ENCODE results near the gene CDH5. TPM values are rescaled to one million over a fixed set of nuclear protein-coding genes. Genes with fewer than 3 reads are reported as not detected.

CDH5 gene
- total and polyA plus RNA-seq, 2 of the 13 experiments (the other 11 are each of a cell fraction or from before 2014, with no cell fraction given) = 0.71 to 1.1 TPM

- no peaks in the 10 kb centered on the region for H4K20me1 ChIP-seq (ENCODE audit: insufficient read depth, low read length)
- in situ Hi-C loops (cut with HindIII; ENCODE audit: extremely low pct_ligation_motif_present, low pct_unique_long_range_greater_than_20kb) (no loop called here), intact Hi-C loops (cut with micrococcal nuclease; ENCODE audit: unreplicated experiment) (no loop called here)
- FAIRE-seq (no peak), DNase-seq (ENCODE audit: low spot score) (no peak), ATAC-seq (no peak)
- no TSS peak for BruUV-seq (replicated peaks)
- H3K9me3 ChIP-seq (ENCODE audit: low read length) = no peaks in the 10 kb centered on the region
- ChIA-PET CTCF (ENCODE audit: low intra/inter-chr PET ratio, low total read pairs) (no interaction called here), POLR2A (no interaction called here)
- H3K9ac ChIP-seq (ENCODE audit: insufficient read depth, low read depth, low read length) = no peak overlapping the region
- no peaks in the 10 kb centered on the region for H3K79me2 ChIP-seq (ENCODE audit: insufficient read depth, low read length)
- no peak overlapping the region for H3K4me2 ChIP-seq (ENCODE audit: low read depth, low read length)
- WGBS (ENCODE audit: low lambda C conversion rate) = 2% methylated on average over 8 of the region's 8 CpGs
- peaks cover 6 to 43% of the 10 kb centered on the region in 2 experiments; a peak in 3 of 5 replicates for H3K27me3 ChIP-seq (ENCODE audit: control insufficient read depth in 1 of 2, insufficient read depth in 2 of 2, low read length in 2 of 2)
- H3K4me1 ChIP-seq (ENCODE audit: insufficient read depth, low read length) = no peaks in the 10 kb centered on the region; the same call in 1 of the 2 replicates
- no peak overlapping the region for H3K27ac ChIP-seq (ENCODE audit: extremely low read length, insufficient read depth, low read length)
- H2AFZ ChIP-seq (ENCODE audit: low read length) = no peak overlapping the region
- H3K4me3 ChIP-seq (replicated peaks in 1 of 3; ENCODE audit: insufficient read depth in 1 of 3, low read depth in 2 of 3, low read length in 3 of 3) = no peak overlapping the region
- TF ChIP-seq HMGXB3 (CRISPR knock-in tag; IDR thresholded peaks at IDR 0.05; ENCODE audit: borderline replicate concordance) (no peak), DR1 (CRISPR knock-in tag; IDR thresholded peaks at IDR 0.05) (no peak), MTF1 (CRISPR knock-in tag; IDR thresholded peaks at IDR 0.05) (no peak), CCAR2 (optimal IDR thresholded peaks at IDR 0.05; ENCODE audit: low read depth, low read length) (no peak), MAX (IDR thresholded peaks at IDR 0.05) (no peak), ZNF274 (CRISPR knock-in tag; IDR thresholded peaks at IDR 0.05) (no peak), ZNF550 (CRISPR knock-in tag; IDR thresholded peaks at IDR 0.05; ENCODE audit: borderline replicate concordance) (no peak), HMGXB4 (CRISPR knock-in tag; IDR thresholded peaks at IDR 0.05; ENCODE audit: borderline replicate concordance in 1 of 2, low read depth in 1 of 2) (no peak), HNF4G (IDR thresholded peaks at IDR 0.05; ENCODE audit: borderline replicate concordance, low read depth, low read length) (no peak), HNF4G (CRISPR knock-in tag; IDR thresholded peaks at IDR 0.05; ENCODE audit: borderline replicate concordance, low read depth) (no peak), SNAPC2 (CRISPR knock-in tag; IDR thresholded peaks at IDR 0.05) (no peak)
- no peaks in the 10 kb centered on the region for H3K36me3 ChIP-seq (replicated peaks in 1 of 2; ENCODE audit: control insufficient read depth in 1 of 2, insufficient read depth in 2 of 2, low read length in 2 of 2)
Measured at GRCh38 chr16:66335704-66336329, 30.7 kb upstream of the CDH5 start.

All from HepG2 (cell line).